OCI-LY3 (cell line): ENCODE measurements around the gene NCBP3.

ENCODE experiments used
- H2AFZ ChIP-seq: fragments of 200-600, 300-600 bp; shearing (Covaris generic); 2 replicates; pipeline ENCODE4 v1.6.0; 2014; ENCODE audit warnings: antibody characterized with exemption, low read depth, low read length
- H3K27ac ChIP-seq: fragments of 200-600, 300-600 bp; sonication (generic); 2 replicates; pipeline ENCODE4 v1.5.1; 2014; ENCODE audit warnings: mild to moderate bottlenecking, low read length, moderate library complexity, mixed read lengths
- H3K27me3 ChIP-seq: fragments of 200-600, 300-600 bp; sonication (generic); 2 replicates; pipeline ENCODE4 v1.6.1; 2014; ENCODE audit warnings: low read depth, low read length, mixed read lengths
- H3K36me3 ChIP-seq: fragments of 200-600, 300-600 bp; sonication (generic); replicated peaks from 2 replicates; pipeline ENCODE3; 2014; ENCODE audit warnings: low read depth, low read length, mixed read lengths
- H3K4me1 ChIP-seq: fragments of 300-600, 200-600 bp; sonication (generic); 2 replicates; pipeline ENCODE4 v1.6.1; 2014; ENCODE audit warnings: low read length, mixed read lengths
- H3K4me2 ChIP-seq: fragments of 200-600, 300-600 bp; sonication (generic); 2 replicates; pipeline ENCODE4 v1.6.1; 2014; ENCODE audit warnings: low read length, mixed read lengths
- H3K4me3 ChIP-seq: fragments of 300-600, 200-600 bp; sonication (generic); 2 replicates; pipeline ENCODE4 v1.5.1; 2014; ENCODE audit warnings: antibody characterized with exemption, mild to moderate bottlenecking, low read length, moderate library complexity
- H3K79me2 ChIP-seq: fragments of 300-600, 200-600 bp; shearing (Covaris generic); 2 replicates; pipeline ENCODE4 v1.6.1; 2014; ENCODE audit warnings: mild to moderate bottlenecking, low read length, mixed read lengths
- H3K9ac ChIP-seq: fragments of 300-600, 200-600 bp; shearing (Covaris generic); 2 replicates; pipeline ENCODE4 v1.6.0; 2014; ENCODE audit warnings: mild to moderate bottlenecking, low read length, moderate library complexity
- H3K9me3 ChIP-seq: fragments of 200-600, 300-600 bp; shearing (Covaris generic); 2 replicates; pipeline ENCODE4 v1.6.1; 2014; ENCODE audit warnings: low read length, mixed read lengths; ENCODE audit not compliant: insufficient read depth
- H4K20me1 ChIP-seq: fragments of 200-600, 300-600 bp; sonication (generic); 2 replicates; pipeline ENCODE4 v1.6.1; 2016; ENCODE audit warnings: low read length, mixed read lengths; ENCODE audit not compliant: insufficient read depth
- EZH2phosphoT487 ChIP-seq: fragments of 200-600 bp; shearing (Covaris generic); IDR thresholded peaks from 2 replicates; pipeline ENCODE4 v1.6.1; 2018; ENCODE audit warnings: antibody characterized with exemption, mixed run types, low read depth
- TF ChIP-seq, protein P1 (sequence below): fragments of 200-600, 300-600 bp; sonication (generic); IDR thresholded peaks from 2 replicates; pipeline ENCODE4 v1.5.1; 2014; ENCODE audit warnings: antibody characterized with exemption, low read length, low read depth

The NCBP3 gene

DNA sequence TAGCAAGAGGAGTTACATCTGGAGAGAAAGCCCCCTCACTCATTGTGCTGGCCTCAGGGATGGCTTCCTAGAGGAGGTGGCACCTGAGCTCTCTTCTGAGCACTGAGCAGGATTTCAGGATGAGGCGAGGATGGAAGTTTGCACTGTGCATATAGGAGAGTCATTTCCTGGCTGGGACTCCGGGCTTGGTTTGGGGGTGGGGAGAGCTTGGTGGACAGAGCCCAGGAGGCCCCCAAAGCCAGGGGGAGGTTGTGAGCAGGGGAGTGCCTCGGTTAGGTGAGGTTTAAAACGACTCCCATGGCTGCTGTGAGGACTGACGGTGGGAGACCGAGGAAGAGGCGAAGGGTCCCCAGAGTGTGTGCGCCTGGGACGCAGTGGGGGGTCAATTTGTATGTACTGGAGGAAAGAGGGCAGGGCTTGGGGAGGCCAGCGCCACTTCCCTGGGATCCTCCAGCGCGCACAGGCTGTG, 45.6 kb upstream of the NCBP3 start:
- no peaks in the 10 kb centered on the region for H3K9me3 ChIP-seq
- H3K36me3 ChIP-seq = no peaks in the 10 kb centered on the region
- H3K27ac ChIP-seq = no peak overlapping the region
- no peaks in the 10 kb centered on the region for H3K79me2 ChIP-seq
- peaks cover 18% of the 10 kb centered on the region for H3K27me3 ChIP-seq
- H2AFZ ChIP-seq = no peak overlapping the region
- peak overlapping the region; percentile 90 for H3K4me2 ChIP-seq
- no peaks in the 10 kb centered on the region for H4K20me1 ChIP-seq
- TF ChIP-seq, protein P1, sequence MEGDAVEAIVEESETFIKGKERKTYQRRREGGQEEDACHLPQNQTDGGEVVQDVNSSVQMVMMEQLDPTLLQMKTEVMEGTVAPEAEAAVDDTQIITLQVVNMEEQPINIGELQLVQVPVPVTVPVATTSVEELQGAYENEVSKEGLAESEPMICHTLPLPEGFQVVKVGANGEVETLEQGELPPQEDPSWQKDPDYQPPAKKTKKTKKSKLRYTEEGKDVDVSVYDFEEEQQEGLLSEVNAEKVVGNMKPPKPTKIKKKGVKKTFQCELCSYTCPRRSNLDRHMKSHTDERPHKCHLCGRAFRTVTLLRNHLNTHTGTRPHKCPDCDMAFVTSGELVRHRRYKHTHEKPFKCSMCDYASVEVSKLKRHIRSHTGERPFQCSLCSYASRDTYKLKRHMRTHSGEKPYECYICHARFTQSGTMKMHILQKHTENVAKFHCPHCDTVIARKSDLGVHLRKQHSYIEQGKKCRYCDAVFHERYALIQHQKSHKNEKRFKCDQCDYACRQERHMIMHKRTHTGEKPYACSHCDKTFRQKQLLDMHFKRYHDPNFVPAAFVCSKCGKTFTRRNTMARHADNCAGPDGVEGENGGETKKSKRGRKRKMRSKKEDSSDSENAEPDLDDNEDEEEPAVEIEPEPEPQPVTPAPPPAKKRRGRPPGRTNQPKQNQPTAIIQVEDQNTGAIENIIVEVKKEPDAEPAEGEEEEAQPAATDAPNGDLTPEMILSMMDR = no peak
- TF ChIP-seq EZH2phosphoT487 = no peak
- peak overlapping the region; percentile 80; the same call in 1 of the 2 replicates for H3K4me3 ChIP-seq
- H3K4me1 ChIP-seq = peaks cover 31% of the 10 kb centered on the region
- no peak overlapping the region for H3K9ac ChIP-seq

DNA sequence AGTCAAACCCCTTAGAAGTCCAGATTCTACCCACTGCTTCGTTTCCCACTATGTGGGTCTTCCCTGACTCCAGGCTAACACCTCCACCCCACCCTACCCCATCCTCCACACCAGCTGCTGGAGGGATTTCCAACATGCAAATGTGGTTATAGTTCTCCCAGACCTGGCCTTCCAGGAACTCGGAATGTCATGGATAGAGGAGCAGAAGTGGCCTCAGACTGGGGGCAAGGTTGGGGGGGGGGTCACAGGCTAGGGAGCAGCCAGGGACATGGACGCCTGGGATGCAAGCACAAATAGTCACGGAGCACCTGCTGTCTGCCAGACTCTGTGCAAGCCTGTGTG, 44.8 kb upstream of the NCBP3 start:
- Histone ChIP-seq H3K27ac (no peak overlapping the region), H3K4me1 (peaks cover 31% of the 10 kb centered on the region), H2AFZ (no peak overlapping the region)

DNA sequence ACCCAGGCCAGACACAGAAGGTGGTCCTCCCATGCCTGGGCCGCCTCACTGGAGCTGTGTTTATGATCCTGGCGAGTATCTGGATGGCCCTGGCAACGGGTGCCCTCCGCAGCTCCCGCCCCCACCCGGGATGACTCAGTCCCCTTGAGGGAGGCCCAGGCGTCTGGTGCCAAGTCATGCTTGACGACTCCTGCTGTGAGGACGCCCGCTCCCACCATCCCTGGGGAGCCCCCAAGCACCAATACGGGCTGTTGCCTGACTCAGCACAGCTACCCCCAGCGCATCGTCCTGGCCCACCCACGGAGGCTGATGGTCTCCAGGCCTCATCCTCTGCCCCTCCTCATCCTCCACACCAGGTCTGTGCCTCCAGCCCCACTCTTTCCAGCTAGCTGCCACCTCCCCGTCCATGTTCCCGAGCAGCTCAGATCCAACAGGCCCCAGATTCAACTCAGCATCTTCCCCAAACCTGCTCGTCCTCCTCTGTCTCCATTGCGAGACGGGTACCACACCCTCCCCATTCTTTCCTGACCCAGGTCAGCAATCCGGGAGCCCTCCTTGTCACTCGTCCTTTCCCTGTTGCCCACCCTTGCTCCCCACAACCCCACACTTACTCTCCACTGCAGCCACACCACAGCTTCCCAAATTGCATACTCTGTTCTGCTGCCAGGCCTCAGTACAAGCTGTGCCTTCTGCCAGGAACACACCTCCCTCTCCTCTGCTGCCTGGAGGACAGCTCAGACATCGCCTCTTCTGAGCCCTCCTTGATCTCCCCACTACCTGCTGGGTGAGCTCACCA, 44.2 kb upstream of the NCBP3 start:
- Histone ChIP-seq H3K4me1 (peaks cover 31% of the 10 kb centered on the region), H4K20me1 (no peaks in the 10 kb centered on the region), H2AFZ (no peak overlapping the region), H3K27ac (no peak overlapping the region), H3K4me3 (no peak overlapping the region), H3K9ac (no peak overlapping the region), H3K36me3 (no peaks in the 10 kb centered on the region), H3K4me2 (peak overlapping the region; percentile 54), H3K27me3 (peaks cover 18% of the 10 kb centered on the region), H3K79me2 (no peaks in the 10 kb centered on the region), H3K9me3 (no peaks in the 10 kb centered on the region)
- no peak for TF ChIP-seq EZH2phosphoT487
- TF ChIP-seq, protein P1 = no peak

More for the DNA sequence above, 44.8 kb upstream of the NCBP3 start:
- Histone ChIP-seq H3K9me3 (no peaks in the 10 kb centered on the region), H3K9ac (no peak overlapping the region), H3K79me2 (no peaks in the 10 kb centered on the region), H3K4me2 (peak overlapping the region; percentile 54; the same call in 1 of the 2 replicates), H3K36me3 (no peaks in the 10 kb centered on the region), H4K20me1 (no peaks in the 10 kb centered on the region), H3K4me3 (no peak overlapping the region), H3K27me3 (peaks cover 18% of the 10 kb centered on the region)
- no peak for TF ChIP-seq EZH2phosphoT487
- TF ChIP-seq, protein P1 = no peak

DNA sequence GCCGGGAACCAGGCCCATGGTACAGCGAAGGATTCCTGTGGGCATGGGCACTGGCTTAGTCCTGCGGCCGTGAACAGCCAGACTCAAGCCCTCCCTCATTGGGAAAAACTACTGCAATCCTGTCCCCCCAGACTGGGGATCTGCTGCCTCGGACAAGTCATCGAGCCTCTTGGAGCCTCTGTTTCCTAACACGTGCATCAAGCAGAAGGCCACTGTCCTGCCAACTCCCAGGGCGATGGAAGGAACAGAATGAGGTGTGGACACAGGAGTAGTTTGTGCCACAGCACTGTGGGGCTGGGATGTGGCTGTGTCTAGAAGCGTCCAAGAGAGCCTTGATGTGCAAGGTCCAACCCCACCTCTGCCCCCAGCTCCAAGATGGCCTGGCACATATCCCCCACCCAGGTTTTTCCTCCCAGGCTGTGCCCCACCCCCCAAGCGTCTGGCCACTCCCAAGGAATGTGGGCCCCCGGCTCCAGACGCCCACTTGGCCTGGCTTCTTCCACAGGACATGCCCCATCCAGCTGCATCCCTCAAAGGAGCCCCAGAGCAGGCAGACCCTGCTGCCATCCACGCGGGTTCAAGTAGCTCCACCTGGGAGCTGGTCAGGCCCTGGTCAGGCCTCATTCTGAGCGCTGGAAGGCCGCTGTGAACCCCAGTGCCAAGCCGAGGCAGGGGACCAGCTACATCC, 43.4 kb upstream of the NCBP3 start:
- peaks cover 31% of the 10 kb centered on the region for H3K4me1 ChIP-seq
- no peaks in the 10 kb centered on the region for H3K36me3 ChIP-seq
- H3K79me2 ChIP-seq = no peaks in the 10 kb centered on the region
- no peak overlapping the region for H3K4me3 ChIP-seq
- TF ChIP-seq EZH2phosphoT487 = no peak
- TF ChIP-seq, protein P1 = no peak
- H3K27ac ChIP-seq = no peak overlapping the region
- H4K20me1 ChIP-seq = no peaks in the 10 kb centered on the region
- H3K9ac ChIP-seq = no peak overlapping the region
- peaks cover 18% of the 10 kb centered on the region for H3K27me3 ChIP-seq
- no peak overlapping the region; the same call in 1 of the 2 replicates for H3K4me2 ChIP-seq
- H2AFZ ChIP-seq = no peak overlapping the region
- no peaks in the 10 kb centered on the region for H3K9me3 ChIP-seq
